HG02798 (cell line): Measurements from ENCODE around the gene ANO7.

ENCODE experiments used
- ATAC-seq: cut with Tn5 transposase; IDR thresholded peaks from one replicate; pipeline ENCODE4 v1.9.1; 2021; ENCODE audit warnings: mild to moderate bottlenecking; ENCODE audit not compliant: unreplicated experiment, poor library complexity

Gene ANO7

DNA sequence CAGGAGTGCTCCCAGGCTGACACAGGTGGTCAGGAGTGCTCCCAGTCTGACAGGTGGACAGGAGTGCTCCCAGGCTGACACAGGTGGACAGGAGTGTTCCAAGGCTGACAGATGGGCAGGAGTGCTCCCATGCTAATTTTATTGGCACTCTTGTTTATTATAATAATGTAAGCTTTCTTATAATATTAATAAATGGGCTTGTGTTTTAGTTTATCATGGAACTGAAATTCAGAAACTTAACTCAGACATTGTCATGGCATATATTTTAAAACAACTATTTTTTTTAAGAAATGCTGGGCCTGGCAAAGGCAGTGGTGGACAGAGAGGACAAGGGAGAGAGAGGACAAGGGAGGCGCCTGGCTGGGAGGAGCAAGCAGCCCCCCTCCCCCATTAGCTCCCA, 18.7 kb downstream of the ANO7 start:
- ATAC-seq: no peak

DNA sequence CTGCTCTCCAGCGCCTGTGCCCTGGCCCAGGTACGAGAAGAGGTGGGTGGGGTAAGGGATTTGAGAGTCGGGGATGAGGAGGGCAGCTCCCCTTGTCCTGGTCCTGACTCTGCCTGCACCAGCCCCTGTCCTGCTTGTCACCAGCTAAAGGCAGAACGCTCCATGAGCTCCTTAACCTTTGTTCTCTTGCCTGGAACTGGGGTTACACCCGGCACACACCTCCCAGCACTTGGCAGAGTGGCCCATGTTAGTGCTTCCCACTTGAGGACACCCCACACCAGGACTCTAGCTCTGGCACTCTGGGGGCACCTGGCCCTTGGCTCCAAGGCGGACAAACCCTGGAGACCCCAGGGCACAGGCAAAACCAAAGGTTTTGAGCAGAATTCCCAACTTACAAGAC, 19.2 kb downstream of the ANO7 start:
- no peak for ATAC-seq

DNA sequence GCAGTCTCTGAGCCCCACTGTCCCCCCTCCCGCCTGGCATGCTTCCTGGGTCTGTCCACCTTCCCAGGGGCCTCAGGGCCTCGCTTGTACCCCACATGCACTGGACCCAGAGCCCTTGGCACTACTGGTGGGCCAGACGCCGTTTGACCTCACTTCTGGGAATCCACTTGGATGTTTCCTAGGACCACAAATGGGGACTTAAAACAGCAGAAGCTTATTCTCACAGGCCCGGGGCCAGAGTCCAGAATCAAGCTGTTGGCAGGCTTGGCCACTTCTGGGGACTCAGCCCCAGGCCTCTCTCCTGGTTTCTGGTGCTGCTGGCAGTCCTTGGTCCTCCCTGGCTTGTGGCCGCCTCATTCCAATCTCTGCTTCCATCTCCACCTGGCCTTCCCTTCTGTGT, 19.6 kb downstream of the ANO7 start:
- ATAC-seq: no peak

DNA sequence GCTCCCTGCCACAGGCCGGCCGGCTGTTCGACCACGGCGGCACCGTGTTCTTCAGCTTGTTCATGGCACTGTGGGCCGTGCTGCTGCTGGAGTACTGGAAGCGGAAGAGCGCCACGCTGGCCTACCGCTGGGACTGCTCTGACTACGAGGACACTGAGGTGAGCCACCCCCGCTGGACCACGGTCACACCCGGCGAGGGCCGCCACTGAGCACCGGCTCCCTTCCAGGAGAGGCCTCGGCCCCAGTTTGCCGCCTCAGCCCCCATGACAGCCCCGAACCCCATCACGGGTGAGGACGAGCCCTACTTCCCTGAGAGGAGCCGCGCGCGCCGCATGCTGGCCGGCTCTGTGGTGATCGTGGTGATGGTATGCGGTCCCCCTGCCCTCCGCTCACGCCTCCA, 20.8 kb downstream of the ANO7 start:
- ATAC-seq: no peak

DNA sequence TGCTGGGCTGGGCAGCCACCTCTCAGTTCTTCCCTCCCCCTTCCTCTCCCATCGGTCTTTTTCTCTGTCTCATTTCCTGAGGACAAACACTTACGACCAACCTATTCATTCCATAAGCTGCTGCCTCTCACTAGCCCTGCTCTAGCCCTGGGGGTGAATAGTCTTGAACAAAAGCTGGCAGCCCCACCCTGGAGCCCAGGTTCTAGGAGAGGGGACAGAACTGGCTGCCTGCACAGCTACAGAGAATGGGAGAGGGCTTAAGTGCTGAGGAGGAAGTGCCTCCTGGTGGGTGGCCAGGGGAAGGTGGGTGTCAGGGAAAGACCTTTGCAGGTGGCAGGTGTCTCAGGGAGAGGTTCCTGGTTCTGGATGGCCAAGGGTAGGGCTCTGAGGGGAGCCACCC, 22.8 kb downstream of the ANO7 start:
- ATAC-seq: no peak

DNA sequence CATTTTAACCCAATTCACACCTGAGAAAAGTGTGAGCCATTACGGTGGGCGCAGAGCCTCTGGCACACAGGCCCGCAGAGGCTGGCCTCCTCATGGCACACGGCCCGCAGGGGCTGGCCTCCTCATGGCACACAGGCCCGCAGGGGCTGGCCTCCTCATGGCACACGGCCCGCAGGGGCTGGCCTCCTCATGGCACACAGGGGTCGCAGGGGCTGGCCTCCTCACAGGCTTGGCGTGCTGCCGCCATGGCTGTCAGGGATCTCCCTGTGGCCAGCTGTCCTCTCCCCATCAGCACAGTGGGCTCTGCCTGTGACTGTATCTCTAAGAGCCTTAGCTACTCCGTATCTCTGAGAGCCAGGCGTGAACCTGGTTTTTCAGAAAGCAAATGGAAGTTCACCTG, 24.6 kb downstream of the ANO7 start:
- ATAC-seq: no peak

DNA sequence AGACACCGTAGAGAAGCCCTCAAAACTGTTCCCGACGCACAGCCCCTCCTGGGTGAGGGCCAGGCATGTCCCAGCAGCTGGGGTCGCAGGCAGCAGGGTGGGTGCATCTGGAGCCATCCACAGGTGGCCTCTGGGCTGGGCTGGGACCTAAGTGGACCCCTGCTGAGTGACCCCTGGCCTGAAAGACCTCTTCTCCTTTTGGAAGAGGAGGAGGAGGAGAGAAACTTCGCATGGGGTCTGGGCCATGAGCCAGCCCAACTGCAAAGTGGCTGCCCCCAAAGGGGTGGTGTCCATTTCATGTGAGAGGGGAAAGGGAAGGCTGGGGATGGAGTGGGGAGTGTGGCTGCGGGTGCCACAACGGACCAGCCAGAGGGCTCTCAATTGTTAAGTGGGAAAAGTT, 25.1 kb downstream of the ANO7 start:
- ATAC-seq: no peak

DNA sequence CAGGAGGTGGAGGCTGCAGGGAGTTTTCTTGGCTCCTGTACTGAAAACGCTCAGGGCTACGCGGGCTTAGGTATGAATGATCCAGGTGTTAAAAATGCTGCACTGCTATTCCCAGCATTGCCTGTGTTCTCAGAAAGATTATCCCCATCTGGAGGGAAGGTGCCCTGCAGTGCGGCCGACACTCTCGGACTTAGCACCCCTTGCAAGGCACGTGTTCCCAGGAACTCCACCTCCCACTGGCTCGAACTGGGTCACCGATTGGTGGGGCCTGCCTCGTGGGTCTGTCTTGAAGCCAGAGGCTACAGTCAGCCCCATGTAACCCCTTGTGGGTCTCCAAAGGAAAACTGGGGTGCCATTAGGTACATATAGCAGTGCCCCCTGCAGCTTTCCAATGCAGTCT, 25.7 kb downstream of the ANO7 start:
- ATAC-seq: no peak

DNA sequence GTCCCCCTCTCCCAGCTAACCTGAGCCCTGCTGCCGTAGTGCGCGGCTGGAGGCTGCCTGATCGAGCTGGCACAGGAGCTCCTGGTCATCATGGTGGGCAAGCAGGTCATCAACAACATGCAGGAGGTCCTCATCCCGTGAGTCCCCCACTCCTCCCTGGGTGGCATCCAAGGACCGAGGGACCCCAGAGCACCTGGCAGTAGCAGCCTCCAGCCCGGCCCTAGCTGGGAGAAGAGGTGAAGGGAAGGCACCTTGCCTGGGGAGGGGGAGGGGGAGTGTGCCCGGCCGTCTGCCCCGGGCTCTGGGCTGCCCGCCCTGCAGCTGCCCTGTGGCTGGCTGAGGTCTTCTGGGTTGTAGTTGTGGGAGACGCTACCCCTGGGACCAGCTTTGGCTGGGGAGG, 26.3 kb downstream of the ANO7 start:
- no peak for ATAC-seq

DNA sequence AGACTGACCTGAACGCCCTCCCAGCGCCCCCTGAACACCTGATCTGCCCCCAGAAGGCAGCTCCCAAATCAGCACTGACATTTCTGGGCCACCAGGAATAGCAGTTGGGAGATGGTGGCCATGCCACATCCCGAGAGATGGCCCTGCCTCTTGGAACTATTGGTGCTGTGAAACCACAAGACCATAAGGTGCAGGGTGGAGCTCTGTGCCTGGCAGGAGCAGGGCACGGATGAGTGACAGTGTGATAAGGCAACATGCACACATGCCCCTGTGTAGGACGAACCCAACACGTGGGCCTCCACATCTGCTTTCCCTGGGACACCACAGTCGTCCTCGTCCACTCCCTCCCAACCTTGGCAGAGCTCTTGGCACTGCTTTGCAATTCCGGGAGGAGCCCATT, 26.9 kb downstream of the ANO7 start:
- ATAC-seq: no peak

DNA sequence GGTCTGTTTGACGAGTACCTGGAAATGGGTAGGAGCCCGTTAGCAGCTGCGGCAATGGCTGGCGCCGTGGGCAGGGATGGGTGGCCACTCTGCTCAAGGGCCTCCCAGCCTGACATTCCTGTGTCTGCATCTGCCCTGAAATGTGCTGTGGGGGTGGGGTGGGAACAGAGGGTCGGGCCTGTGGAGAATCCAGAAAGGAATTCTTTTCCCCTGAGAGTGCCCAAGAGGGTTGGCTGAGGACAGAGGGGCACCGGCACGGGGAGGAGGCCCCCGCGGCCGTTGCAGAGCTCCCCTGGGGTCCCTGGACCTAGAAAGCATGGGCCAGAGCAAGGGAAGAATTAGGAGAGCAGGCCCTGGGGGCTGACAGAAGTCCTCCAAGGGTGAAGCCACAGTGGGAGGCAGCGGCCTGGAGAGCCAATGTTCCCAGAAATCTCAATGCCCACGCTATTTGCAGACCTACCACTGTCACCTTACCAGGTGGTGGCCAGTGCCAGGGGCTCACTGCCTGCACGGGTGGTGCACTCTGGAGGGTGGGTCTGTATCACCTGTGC, 27.8 kb downstream of the ANO7 start:
- ATAC-seq: no peak

DNA sequence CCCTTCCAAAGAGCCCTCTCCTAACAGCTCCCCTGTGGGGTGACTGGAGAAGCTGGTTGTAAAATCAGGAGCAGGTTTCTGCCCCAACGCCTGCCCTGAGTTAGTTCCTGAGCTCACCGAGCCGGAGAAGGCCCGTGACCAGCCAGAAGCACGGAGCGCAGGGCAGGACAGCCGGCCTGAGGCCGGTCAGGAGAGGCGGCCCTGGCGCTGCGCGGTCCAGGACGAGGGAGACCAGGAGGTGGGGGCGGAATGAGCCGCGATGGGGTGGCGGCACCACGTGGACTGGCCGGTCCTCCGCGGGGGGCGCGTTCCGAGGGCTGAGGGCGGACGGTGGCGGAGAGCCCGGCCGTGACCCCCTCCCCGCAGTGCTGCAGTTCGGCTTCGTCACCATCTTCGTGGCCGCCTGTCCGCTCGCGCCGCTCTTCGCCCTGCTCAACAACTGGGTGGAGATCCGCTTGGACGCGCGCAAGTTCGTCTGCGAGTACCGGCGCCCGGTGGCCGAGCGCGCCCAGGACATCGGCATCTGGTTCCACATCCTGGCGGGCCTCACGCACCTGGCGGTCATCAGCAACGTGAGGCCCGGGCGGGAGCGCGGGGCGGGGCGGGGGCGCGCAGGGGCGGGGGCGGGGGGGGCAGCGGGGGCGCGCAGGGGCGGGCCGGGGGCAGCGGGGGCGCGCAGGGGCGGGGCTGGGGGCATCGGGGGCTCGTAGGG, 29.0 kb downstream of the ANO7 start:
- peak; percentile 56 for ATAC-seq

DNA sequence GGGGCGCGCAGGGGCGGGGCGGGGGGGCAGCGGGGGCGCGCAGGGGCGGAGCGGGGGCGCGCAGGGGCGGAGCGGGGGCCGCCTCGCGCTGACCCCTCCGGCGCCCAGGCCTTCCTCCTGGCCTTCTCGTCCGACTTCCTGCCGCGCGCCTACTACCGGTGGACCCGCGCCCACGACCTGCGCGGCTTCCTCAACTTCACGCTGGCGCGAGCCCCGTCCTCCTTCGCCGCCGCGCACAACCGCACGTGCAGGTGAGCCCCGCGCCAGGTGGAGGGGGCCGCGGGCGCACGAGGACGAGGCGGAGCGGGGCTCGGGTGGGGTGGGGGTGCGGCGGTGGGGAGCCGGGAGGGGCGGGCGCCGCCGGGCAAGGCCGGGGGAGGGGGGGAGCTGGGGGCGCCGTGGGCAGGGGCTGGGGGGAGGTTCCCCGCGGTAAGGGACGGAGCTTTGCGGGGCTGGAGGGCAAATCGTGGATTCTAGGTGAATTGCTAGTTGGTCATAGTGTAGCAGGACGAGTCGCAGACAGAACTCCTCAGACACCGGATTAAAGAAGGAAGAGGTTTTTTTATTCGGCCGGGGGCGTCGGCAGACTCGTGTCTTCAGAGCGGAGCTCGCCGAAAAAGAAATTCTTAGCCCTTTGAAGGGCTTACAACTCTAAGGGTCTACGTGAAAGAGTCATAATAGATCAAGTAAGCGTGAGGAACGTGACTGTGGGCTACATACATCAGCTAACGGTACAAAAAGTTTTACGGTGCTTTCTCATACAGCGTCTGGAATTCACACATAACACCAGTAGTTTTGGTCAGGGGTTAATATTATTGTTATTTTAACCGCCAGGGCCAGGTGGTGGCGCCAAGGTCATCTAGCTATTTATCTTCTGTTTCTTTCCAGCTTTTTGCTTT, 29.9 kb downstream of the ANO7 start:
- no peak for ATAC-seq

DNA sequence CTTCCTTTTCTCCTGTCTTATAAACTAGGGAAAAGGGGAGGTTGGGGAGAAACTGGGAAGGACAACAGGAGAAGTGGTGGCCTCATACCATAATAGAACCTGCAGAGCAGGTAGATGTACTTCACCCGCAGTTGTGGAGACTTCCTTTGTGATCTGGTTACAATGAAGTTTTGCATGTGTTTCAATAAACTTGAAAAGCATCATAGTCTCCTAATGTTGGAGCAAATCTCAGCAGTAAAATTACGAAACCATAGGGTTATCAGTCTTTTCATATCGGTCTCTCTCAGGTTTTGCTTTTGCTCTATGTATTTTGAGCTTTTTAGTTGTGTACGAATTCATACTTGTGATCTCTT, 30.5 kb downstream of the ANO7 start:
- no peak for ATAC-seq

DNA sequence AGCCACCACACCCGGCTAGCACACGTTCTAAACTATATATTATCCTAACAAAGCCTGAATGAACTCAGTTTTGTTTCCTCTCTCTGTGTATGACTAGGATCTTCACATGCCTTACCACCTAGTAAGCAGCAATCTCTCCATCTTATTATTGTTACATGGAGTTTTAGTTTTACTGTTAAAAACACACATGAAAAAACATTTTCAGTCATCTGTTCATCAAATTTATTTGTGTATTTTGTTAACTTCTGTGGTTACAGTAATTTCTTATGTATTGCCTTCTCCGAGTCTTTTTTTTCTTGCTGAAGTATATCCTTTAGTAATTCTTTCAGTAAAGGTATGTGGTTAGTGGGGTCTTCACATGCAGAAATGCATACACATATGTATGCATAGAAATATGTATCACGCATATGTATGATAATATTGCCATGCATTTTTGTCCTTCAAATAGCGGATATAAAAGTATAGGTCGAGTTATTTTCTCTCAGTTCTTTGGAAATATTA, 31.4 kb downstream of the ANO7 start:
- ATAC-seq: no peak

DNA sequence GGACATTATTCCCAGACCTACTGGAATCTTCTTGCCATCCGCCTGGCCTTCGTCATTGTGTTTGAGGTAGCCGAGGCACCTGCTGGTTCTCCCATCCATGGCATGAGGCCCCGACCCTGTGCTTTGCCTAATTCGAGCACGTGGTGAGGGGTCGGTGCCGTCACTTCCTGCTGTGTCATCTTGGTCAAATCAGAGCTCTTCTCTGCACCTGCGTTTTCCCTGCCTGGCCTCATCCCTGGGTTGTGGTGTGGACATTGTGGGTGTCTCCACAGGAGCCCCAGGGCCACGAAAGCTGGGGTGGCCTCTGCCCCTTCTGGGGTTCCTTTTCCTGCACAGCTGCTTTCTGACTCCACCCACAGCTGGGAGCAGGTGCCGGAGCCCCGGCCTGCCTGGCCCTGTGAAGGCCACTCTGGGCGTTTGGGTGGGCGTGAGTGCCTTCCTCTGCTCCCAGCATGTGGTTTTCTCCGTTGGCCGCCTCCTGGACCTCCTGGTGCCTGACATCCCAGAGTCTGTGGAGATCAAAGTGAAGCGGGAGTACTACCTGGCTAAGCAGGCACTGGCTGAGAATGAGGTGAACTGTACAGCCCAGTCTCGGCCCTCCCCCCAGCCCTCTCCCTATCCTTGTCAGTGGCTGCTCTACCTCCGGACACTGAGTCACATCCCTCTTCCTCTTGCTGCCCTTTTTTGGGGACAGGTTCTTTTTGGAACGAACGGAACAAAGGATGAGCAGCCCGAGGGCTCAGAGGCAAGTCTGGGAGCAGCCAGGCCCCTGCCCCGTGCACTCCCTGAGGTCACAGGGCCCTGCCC, 34.9 kb downstream of the ANO7 start:
- ATAC-seq: no peak

DNA sequence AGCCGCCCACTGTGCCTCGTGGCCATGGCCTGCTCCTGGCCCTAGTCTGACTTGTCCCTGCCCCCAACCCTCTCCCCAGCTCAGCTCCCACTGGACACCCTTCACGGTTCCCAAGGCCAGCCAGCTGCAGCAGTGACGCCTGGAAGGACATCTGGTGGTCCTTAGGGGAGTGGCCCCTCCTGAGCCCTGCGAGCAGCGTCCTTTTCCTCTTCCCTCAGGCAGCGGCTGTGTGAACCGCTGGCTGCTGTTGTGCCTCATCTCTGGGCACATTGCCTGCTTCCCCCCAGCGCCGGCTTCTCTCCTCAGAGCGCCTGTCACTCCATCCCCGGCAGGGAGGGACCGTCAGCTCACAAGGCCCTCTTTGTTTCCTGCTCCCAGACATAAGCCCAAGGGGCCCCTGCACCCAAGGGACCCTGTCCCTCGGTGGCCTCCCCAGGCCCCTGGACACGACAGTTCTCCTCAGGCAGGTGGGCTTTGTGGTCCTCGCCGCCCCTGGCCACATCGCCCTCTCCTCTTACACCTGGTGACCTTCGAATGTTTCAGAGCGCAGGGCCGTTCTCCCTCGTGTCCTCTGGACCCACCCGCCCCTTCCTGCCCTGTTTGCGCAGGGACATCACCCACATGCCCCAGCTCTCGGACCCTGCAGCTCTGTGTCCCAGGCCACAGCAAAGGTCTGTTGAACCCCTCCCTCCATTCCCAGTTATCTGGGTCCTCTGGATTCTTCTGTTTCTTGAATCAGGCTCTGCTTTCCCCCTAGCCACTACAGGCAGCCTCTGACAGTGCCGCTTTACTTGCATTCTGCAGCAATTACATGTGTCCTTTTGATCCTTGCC, 35.8 kb downstream of the ANO7 start:
- ATAC-seq: no peak

DNA sequence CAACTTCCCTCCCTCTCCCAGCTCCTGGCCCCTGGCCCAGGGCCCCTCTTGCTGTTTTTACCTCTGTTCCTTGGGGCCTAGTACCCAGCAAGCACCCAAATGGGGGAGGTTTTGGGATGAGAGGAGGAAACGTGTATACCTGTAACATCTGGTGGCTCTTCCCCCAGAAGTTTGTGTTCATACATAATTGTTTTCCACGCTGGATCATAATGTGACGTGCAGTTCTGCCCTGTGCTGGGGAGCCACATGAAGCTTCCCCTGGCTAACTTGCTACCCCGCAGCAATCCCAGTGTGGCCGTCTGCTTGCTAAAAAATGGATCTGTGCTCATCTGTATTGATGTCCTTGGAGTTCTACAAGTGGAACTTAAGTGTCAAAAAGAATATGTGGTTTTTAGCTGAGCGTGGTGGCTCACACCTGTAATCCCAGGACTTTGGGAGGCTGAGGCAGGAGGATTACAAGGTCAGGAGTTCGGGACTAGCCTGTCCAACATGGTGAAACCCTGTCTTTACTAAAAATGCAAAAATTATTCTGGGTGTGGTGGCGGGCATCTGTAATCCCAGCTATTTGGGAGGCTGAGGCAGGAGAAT, 36.5 kb downstream of the ANO7 start:
- no peak for ATAC-seq

DNA sequence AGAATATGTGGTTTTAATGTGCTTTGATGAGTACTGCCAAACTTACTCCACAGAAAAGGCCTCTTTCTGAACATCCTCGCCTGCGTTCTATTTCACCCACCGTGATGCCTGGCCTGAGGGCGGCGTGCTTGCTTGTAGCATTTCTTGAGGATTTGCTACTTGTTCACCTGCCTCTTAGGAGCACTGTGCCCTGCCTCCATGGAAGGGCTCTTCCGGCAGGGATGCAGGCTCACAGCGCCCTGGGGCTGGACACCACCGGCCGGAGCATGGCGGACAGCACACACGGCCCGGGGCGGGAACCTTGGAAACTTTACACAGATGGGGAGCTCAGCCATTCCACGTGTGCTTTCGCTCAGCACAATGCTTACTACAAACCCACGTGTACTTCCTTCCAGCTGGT, 37.1 kb downstream of the ANO7 start:
- no peak for ATAC-seq
